ENCODE results near the gene FSTL3. TPM values are rescaled to one million over a fixed set of nuclear protein-coding genes. Genes with fewer than 3 reads are reported as not detected.

The FSTL3 gene
- total and polyA plus RNA-seq, 7 donors: 4.3 to 30.3 (median 6.3) TPM

- no peak for ATAC-seq
- no peaks in the 10 kb centered on the region for H3K9me3 ChIP-seq
- H3K36me3 ChIP-seq (ENCODE audit: insufficient read depth in 1 of 2, low read depth in 1 of 2): no peaks in the 10 kb centered on the region
- H3K4me1 ChIP-seq: peaks cover 6% of the 10 kb centered on the region
- intact Hi-C loops (cut with DNase I): no loop called here
- no peak overlapping the region for H3K27ac ChIP-seq
- WGBS, 3 donors: 62 to 78% (median 64%) methylated on average over 25 of the region's 25 CpGs
- H3K4me3 ChIP-seq: no peak overlapping the region
- DNase-seq: no peak
- H3K27me3 ChIP-seq (ENCODE audit: insufficient read depth in 3 of 3, low read length in 2 of 3): peaks cover 0 to 5% (median 0%) of the 10 kb centered on the region in 3 donors
- TF ChIP-seq CTCF (IDR thresholded peaks at IDR 0.05): no peak
Measured at GRCh38 chr19:682678-683320, 6.6 kb downstream of the FSTL3 start.

DNA sequence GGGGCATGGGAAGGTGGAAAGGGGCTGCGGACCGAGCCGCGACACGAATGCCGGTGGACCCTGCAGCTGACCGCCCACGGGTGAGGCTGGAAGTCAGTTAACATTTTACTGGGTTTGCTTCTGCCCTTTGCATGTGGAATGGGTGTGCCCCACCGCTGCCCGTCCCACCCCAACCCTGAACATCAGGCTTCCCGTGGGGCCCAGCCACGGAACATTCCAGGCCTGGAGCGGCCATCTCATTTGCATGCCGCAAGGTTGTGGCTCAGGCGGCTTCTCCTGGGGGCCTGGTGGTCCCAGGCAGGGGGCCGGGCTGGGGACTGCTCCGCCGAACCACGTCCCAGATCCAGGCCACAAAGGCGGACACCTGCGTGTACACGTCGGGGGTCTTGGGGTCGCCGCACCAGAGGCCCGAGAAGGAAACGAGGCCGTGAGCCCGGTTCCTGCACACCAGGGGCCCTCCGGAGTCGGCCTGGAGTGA is 9.3 kb downstream of the FSTL3 start:
- Histone ChIP-seq H3K27me3 (ENCODE audit: insufficient read depth in 3 of 3, low read length in 2 of 3) (peaks cover 0 to 4% (median 0%) of the 10 kb centered on the region in 3 donors), H3K4me1 (no peaks in the 10 kb centered on the region), H3K27ac (no peak overlapping the region), H3K4me3 (no peak overlapping the region), H3K9me3 (no peaks in the 10 kb centered on the region), H3K36me3 (ENCODE audit: insufficient read depth in 1 of 2, low read depth in 1 of 2) (no peaks in the 10 kb centered on the region)
- ATAC-seq: no peak
- intact Hi-C loops (cut with DNase I): no loop called here
- TF ChIP-seq CTCF (IDR thresholded peaks at IDR 0.05): no peak
- DNase-seq: no peak
- 72 to 75% (median 72%) methylated on average over 22 to 31 of the region's 31 CpGs for WGBS, 3 donors

DNA sequence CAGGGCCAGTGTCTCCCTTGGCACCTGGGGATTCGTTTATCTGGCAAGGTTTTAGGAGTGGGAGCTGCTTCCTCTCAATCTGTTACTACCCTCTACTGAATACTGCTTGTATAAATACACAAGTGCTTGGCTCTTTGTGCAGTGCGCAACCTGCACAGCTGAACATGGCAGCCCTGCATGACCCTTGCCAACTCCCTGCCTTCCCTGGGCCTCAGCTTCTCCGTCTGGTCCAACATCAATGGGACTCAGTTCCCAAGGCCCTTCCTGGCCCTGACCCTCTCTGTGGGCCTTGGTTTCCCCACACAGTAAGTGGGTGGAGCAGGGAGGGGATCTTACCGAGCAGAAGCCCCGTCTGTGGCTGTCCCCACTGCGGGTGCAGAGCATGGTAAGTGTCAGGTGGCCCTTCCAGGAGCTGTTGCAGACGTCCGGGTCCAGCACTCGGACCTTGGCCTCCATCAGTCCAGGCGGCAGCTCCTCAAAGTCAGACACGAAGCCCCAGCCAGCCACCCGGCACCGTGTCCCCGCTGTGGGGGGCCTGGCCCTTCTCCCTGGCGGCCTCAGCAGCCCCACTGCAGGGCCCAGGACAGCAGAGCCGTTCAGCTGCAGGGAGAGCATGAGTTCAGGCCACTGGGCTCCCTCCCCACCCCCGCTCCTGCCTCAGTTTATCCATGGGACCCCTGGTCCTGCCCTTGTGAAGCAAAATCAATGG is 10.6 kb downstream of the FSTL3 start:
- no peak for ATAC-seq
- DNase-seq: no peak
- Histone ChIP-seq H3K4me1 (no peaks in the 10 kb centered on the region), H3K4me3 (no peak overlapping the region), H3K9me3 (no peaks in the 10 kb centered on the region), H3K27me3 (ENCODE audit: insufficient read depth in 3 of 3, low read length in 2 of 3) (peaks cover 0 to 4% (median 0%) of the 10 kb centered on the region in 3 donors), H3K27ac (no peak overlapping the region), H3K36me3 (ENCODE audit: insufficient read depth in 1 of 2, low read depth in 1 of 2) (no peaks in the 10 kb centered on the region)
- intact Hi-C loops (cut with DNase I): no loop called here
- 61 to 68% (median 64%) methylated on average over 13 to 17 of the region's 17 CpGs for WGBS, 3 donors
- TF ChIP-seq CTCF (IDR thresholded peaks at IDR 0.05): no peak

DNA sequence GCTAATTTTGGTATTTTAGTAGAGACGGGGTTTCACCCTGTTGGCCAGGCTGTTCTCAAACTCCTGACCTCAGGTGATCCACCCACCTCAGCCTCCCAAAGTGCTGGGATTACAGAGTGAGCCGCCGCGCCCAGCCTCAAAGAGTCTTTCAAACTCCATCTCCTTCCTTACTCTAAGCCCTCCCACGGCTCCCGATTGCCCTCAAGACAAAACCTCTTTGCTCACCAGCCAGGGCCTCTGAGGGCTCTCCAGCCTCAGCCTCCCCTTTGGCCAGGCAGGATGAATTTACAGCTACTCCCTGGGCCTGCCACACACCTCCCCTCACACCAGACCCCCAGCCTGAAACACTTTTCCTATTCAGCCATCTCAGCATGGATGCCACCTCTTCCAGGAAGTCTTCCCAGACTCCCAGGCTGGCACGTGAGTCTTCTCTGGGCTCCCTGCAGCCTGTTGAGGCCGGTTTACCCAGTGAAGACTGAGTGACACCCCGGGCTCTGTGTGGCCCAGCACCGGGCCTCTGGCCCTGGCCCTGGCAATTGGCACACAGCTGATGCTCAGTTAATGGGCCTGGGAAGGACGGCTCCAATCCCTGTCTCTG is 11.5 kb downstream of the FSTL3 start:
- Histone ChIP-seq H3K27ac (no peak overlapping the region), H3K4me3 (no peak overlapping the region), H3K4me1 (no peaks in the 10 kb centered on the region), H3K36me3 (ENCODE audit: insufficient read depth in 1 of 2, low read depth in 1 of 2) (no peaks in the 10 kb centered on the region), H3K27me3 (ENCODE audit: insufficient read depth in 3 of 3, low read length in 2 of 3) (peaks cover 0 to 4% (median 0%) of the 10 kb centered on the region in 3 donors), H3K9me3 (no peaks in the 10 kb centered on the region)
- TF ChIP-seq CTCF (IDR thresholded peaks at IDR 0.05): no peak
- DNase-seq: no peak
- whole genome bisulfite sequencing, 3 donors: 78 to 85% (median 84%) methylated on average over 11 of the region's 11 CpGs
- intact Hi-C loops (cut with DNase I): no loop called here
- no peak for ATAC-seq

Data from psoas muscle (tissue), 8 donors.